Measurements from ENCODE around the gene BSG.

Gene BSG

DNA sequence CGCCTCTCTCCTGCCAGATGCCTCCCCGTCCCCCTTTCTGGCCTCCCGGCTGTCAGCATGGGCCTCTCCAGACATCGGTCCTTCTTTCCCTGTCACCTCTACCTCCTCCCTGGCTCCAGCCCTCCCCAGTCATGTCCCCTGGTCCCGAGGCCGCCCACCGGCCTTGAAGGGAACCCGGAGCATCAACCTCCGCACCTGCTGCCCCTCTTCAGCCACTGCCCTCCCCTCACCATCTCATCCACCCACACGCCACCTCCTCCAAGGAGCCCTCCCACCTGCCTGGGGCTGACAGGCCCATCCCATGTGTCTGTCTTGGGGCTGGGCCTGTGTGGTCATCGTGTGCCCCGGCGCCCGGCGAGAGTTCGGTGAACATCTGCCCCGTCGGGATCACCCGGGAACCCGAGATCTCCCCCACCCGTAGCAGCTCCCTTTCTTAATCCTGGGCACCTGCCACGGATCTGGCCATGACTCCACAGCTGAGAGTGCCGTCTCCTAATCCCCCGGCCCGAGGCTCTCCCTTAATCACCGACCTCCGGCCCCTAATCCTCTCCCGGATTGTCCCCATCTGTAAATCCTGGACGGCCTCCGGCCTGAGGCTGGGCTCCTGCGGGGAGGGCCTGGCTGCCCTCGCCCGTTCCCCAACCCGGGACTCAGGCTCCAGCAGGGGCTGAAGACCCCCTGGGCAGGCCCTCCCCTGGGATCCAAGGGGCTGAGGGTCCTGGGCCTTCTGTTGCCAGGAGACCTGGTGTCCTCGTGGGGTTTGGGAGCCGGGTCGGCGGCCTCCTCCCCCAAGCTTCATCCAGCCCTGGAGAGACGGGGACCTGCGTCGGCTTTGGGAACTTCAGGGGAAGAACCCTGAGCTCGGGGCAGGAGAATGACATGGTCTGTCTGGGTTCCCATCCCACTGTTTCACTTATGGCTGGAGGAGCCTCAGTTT, 23.2 kb downstream of the BSG start:
- H3K36me3 ChIP-seq: no peaks in the 10 kb centered on the region

DNA sequence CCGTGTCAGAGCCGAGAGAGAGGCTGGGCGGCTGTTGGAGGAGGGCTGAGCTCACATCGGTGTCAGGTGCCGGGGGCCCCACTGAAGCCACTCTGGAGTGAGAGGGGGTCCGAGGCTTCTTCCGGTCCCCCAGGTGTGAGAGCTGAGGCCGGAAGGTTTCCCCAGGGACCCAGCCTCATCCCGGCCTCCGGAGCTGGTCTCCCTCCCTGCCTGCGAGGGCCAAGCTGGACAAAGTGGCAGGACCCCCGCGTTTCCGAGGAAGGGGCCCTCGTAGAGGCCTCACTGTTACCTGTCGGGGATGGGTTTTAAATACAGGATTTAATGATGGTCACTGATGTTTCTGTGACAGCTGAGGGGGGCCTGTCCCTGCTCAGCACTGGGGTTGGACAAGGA, 23.9 kb downstream of the BSG start:
- TF ChIP-seq, protein P1, sequence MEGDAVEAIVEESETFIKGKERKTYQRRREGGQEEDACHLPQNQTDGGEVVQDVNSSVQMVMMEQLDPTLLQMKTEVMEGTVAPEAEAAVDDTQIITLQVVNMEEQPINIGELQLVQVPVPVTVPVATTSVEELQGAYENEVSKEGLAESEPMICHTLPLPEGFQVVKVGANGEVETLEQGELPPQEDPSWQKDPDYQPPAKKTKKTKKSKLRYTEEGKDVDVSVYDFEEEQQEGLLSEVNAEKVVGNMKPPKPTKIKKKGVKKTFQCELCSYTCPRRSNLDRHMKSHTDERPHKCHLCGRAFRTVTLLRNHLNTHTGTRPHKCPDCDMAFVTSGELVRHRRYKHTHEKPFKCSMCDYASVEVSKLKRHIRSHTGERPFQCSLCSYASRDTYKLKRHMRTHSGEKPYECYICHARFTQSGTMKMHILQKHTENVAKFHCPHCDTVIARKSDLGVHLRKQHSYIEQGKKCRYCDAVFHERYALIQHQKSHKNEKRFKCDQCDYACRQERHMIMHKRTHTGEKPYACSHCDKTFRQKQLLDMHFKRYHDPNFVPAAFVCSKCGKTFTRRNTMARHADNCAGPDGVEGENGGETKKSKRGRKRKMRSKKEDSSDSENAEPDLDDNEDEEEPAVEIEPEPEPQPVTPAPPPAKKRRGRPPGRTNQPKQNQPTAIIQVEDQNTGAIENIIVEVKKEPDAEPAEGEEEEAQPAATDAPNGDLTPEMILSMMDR (IDR thresholded peaks at IDR 0.05; ENCODE audit: low read depth, low read length): no peak
- Histone ChIP-seq H3K36me3 (no peaks in the 10 kb centered on the region), H3K27me3 (ENCODE audit: insufficient read depth, low read depth, severe bottlenecking) (peaks cover 52% of the 10 kb centered on the region)

More for the DNA sequence above, 23.2 kb downstream of the BSG start:
- peak; percentile 97 for DNase-seq
- TF ChIP-seq, protein P1 (IDR thresholded peaks at IDR 0.05; ENCODE audit: low read depth, low read length): no peak
- H3K27ac ChIP-seq: no peak overlapping the region
- H3K4me3 ChIP-seq (ENCODE audit: low read depth, low read length): peak overlapping the region; percentile 19
- peaks cover 3% of the 10 kb centered on the region for H3K9me3 ChIP-seq (ENCODE audit: severe bottlenecking)
- H3K27me3 ChIP-seq (ENCODE audit: insufficient read depth, low read depth, severe bottlenecking): peaks cover 55% of the 10 kb centered on the region

DNA sequence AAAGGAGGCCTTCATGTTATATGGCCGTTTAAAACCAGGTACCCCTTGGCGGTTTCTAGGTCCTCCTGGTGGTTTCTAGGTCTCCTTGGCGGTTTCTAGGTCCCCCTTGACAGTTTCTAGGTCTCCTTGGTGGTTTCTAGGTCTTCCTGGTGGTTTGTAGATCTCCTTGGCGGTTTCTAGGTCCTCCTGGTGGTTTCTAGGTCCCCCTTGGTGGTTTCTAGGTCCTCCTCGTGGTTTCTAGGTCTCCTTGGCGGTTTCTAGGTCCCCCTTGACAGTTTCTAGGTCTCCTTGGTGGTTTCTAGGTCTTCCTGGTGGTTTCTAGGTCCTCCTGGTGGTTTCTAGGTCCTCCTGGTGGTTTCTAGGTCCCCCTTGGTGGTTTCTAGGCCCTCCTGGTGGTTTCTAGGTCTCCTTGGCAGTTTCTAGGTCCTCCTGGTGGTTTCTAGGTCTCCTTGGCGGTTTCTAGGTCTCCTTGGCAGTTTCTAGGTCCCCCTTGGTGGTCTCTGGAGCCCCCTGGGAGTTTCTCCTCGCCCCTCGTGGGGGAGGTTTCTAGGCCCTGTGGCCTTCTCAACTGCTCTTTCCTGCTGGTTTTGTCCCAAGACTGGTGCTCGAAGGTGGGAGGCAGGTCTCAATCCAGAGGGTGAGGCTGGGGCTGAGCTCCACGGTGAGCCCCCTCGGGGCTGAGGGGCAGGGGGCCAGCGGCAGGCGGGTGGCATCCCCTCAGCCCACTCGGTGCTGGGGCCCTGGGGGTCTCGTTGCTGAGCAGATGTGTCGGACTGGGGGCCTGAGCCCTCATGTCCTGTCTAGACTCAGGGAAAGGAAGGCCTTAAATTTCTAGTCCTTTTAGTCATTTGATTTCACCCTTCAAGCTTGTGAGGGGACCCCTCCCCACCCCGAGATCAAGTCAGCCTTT, 25.3 kb downstream of the BSG start:
- no peak overlapping the region for H3K4me3 ChIP-seq (ENCODE audit: low read depth, low read length)
- H3K27me3 ChIP-seq (ENCODE audit: insufficient read depth, low read depth, severe bottlenecking): peaks cover 42% of the 10 kb centered on the region
- H3K36me3 ChIP-seq: no peaks in the 10 kb centered on the region
- TF ChIP-seq, protein P1 (IDR thresholded peaks at IDR 0.05; ENCODE audit: low read depth, low read length): no peak
- H3K9me3 ChIP-seq (ENCODE audit: severe bottlenecking): peaks cover 7% of the 10 kb centered on the region
- no peak for DNase-seq
- no peak overlapping the region for H3K27ac ChIP-seq

More for the DNA sequence above, 23.9 kb downstream of the BSG start:
- H3K9me3 ChIP-seq (ENCODE audit: severe bottlenecking): peaks cover 6% of the 10 kb centered on the region
- no peak overlapping the region for H3K27ac ChIP-seq
- H3K4me3 ChIP-seq (ENCODE audit: low read depth, low read length): peak overlapping the region; percentile 19; the same call in 1 of the 2 replicates
- no peak for DNase-seq

DNA sequence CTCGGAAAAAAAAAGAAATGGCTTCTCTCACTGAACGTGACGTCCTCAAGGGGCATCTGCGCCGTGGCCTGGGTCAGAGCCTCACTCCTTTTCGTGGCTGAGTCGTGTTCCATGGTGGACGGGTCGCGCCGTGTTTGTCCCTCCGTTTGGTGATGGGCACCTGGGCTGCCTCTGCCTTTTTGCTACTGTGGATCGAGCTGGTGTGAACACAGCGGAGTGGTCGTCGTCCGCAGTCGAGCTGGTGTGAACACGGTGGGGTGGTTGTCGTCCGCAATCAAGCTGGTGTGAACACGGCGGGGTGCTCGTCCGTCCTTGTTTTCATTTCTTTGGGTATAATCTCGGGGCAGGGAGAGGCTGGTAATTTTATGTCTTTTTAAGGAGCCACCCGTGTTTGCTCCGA, 28.9 kb downstream of the BSG start:
- H3K27ac ChIP-seq: no peak overlapping the region
- no peaks in the 10 kb centered on the region for H3K36me3 ChIP-seq
- TF ChIP-seq, protein P1 (IDR thresholded peaks at IDR 0.05; ENCODE audit: low read depth, low read length): no peak
- H3K9me3 ChIP-seq (ENCODE audit: severe bottlenecking): peaks cover 7% of the 10 kb centered on the region
- H3K27me3 ChIP-seq (ENCODE audit: insufficient read depth, low read depth, severe bottlenecking): peaks cover 9% of the 10 kb centered on the region
- DNase-seq: no peak
- H3K4me3 ChIP-seq (ENCODE audit: low read depth, low read length): no peak overlapping the region

DNA sequence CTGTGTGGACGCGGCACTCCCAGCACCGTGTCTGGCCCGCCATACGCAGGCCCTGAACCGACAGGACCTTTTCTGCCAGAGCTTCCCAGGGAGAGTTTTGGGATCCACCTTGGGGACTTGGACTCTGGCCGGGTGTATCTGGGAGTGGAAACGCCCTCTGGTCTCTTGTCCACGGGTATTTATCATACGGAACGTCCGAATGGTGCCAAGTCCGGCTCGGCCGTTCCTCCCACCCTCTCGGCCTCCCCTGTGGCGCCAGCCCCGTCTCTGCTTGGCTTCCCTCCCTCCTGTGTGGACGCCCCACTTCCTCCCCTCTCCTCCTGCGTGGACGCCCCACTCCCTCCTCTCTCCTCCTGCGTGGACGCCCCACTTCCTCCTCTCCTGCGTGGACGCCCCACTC, 29.4 kb downstream of the BSG start:
- no peaks in the 10 kb centered on the region for H3K36me3 ChIP-seq
- peaks cover 7% of the 10 kb centered on the region for H3K9me3 ChIP-seq (ENCODE audit: severe bottlenecking)
- TF ChIP-seq, protein P1 (IDR thresholded peaks at IDR 0.05; ENCODE audit: low read depth, low read length): no peak
- no peak overlapping the region for H3K27ac ChIP-seq
- no peak overlapping the region for H3K4me3 ChIP-seq (ENCODE audit: low read depth, low read length)
- peaks cover 5% of the 10 kb centered on the region for H3K27me3 ChIP-seq (ENCODE audit: insufficient read depth, low read depth, severe bottlenecking)
- no peak for DNase-seq

All from WERI-Rb-1 (cell line).